IMR-90 (cell line): Measurements from ENCODE around the gene MALAT1. TPM values are rescaled to one million over a fixed set of nuclear protein-coding genes. Genes with fewer than 3 reads are reported as not detected.

Experiments used
- CTCF ChIP-seq: conservative IDR thresholded peaks from 2 replicates; pipeline ENCODE4 v1.5.1; 2012; ENCODE audit warnings: mild to moderate bottlenecking, low read depth, low read length, improper control_type of control experiment
- MAZ ChIP-seq: IDR thresholded peaks from 2 replicates; pipeline ENCODE4 v1.6.1; 2012; ENCODE audit warnings: low read depth, mild to moderate bottlenecking, low read length, improper control_type of control experiment, moderate library complexity, borderline replicate concordance
- POLR2A ChIP-seq: IDR thresholded peaks from 2 replicates; pipeline ENCODE4 v1.6.1; 2012; ENCODE audit warnings: mild to moderate bottlenecking, low read depth, low read length
- polyA plus RNA-seq, 3 experiments: library from polyadenylated mRNA; depleted of rRNA; stranded (reverse); fragments of >200 nt; gene quantifications; 2 replicates each; pipeline ENCODE4 v1.2.3, GENCODE V29; 2012; ENCODE audit warnings: low replicate concordance in 1 of 3
- total RNA-seq: library from RNA; depleted of rRNA; stranded (reverse); fragments of >200 nt; gene quantifications from 2 replicates; pipeline ENCODE4 v1.2.3, GENCODE V29; 2012

The MALAT1 gene
- total and polyA plus RNA-seq, 2 of the 4 experiments (the other 2 are of a cell fraction): 636 to 3,569 TPM

GRCh38 chr11:65479184-65480145 is 19.4 kb upstream of the MALAT1 start (continued):
- TF ChIP-seq CTCF: peak; percentile 61
- TF ChIP-seq POLR2A: peak; percentile 88
- TF ChIP-seq MAZ: peak; percentile 33; the same call in 1 of the 2 replicates
